Stimulated activated CD8-positive, alpha-beta memory T cell treated with anti-CD3 and anti-CD28 coated beads, Interleukin-7, amount 100 ng/mL, for 4 hours (primary cell): ENCODE results near the gene CPE.

Experiments
- DNase-seq, 2 donors: peaks; one replicate each; pipeline ENCODE4 v3.0.0-alpha.2; 2020; ENCODE audit warnings: low read depth in 2 of 2

CPE gene

GRCh38 chr4:165364452-165365080 lies 14.2 kb upstream of the CPE start:
- DNase-seq = no peak

- no peak for DNase-seq
Observed at GRCh38 chr4:165367040-165367439, 11.8 kb upstream of the CPE start.

GRCh38 chr4:165368114-165368513 lies 10.7 kb upstream of the CPE start:
- DNase-seq = no peak

GRCh38 chr4:165368567-165368966 lies 10.2 kb upstream of the CPE start:
- no peak for DNase-seq

GRCh38 chr4:165369522-165369921 lies 9.3 kb upstream of the CPE start:
- no peak for DNase-seq

- no peak for DNase-seq
Observed at GRCh38 chr4:165370530-165370929, 8.3 kb upstream of the CPE start.

- no peak for DNase-seq
Observed at GRCh38 chr4:165375465-165375864, 3.3 kb upstream of the CPE start.

GRCh38 chr4:165378398-165378744 lies 437 bp upstream of the CPE start:
- DNase-seq = no peak

GRCh38 chr4:165379678-165380064 lies 863 bp downstream of the CPE start:
- DNase-seq = no peak

GRCh38 chr4:165380805-165381204 lies 2.0 kb downstream of the CPE start:
- no peak for DNase-seq

GRCh38 chr4:165381821-165382373 lies 3.1 kb downstream of the CPE start:
- no peak for DNase-seq

GRCh38 chr4:165382640-165383039 lies 3.8 kb downstream of the CPE start:
- DNase-seq = no peak

- DNase-seq = no peak
Observed at GRCh38 chr4:165383591-165384073, 4.8 kb downstream of the CPE start.

- no peak for DNase-seq
Observed at GRCh38 chr4:165384186-165384585, 5.4 kb downstream of the CPE start.

GRCh38 chr4:165384598-165384997 lies 5.8 kb downstream of the CPE start:
- no peak for DNase-seq

- DNase-seq = no peak
Observed at GRCh38 chr4:165385126-165385525, 6.3 kb downstream of the CPE start.

- DNase-seq = no peak
Observed at GRCh38 chr4:165386328-165386727, 7.5 kb downstream of the CPE start.

GRCh38 chr4:165388756-165389155 lies 9.9 kb downstream of the CPE start:
- no peak for DNase-seq

- DNase-seq = no peak
Observed at GRCh38 chr4:165393051-165393450, 14.2 kb downstream of the CPE start.

- no peak for DNase-seq
Observed at GRCh38 chr4:165393704-165394103, 14.9 kb downstream of the CPE start.

- DNase-seq = no peak
Observed at GRCh38 chr4:165394275-165394674, 15.5 kb downstream of the CPE start.

GRCh38 chr4:165398570-165398969 lies 19.8 kb downstream of the CPE start:
- no peak for DNase-seq

GRCh38 chr4:165402375-165402774 lies 23.6 kb downstream of the CPE start:
- no peak for DNase-seq

- no peak for DNase-seq
Observed at GRCh38 chr4:165403048-165403447, 24.2 kb downstream of the CPE start.
